DMS53 treated with DMSO at 0.1 percent for 48 hours (cell line): ENCODE measurements around the gene DFFB.

Source experiments
- DNase-seq: peaks from one replicate; lab custom pipeline; 2025; ENCODE audit not compliant: unreplicated experiment; lab: John Stamatoyannopoulos, UW

Gene DFFB

GRCh38 chr1:3871451-3871805, 14.2 kb downstream of the DFFB start:
- no peak for DNase-seq

GRCh38 chr1:3872546-3872945, 15.3 kb downstream of the DFFB start:
- DNase-seq = no peak

GRCh38 chr1:3874736-3875135, 17.5 kb downstream of the DFFB start:
- DNase-seq = no peak

GRCh38 chr1:3876716-3877115, 19.4 kb downstream of the DFFB start:
- no peak for DNase-seq

- no peak for DNase-seq
Measured at GRCh38 chr1:3879099-3879498, 21.8 kb downstream of the DFFB start.

- no peak for DNase-seq
Measured at GRCh38 chr1:3879787-3880428, 22.6 kb downstream of the DFFB start.

GRCh38 chr1:3880429-3881192, 23.3 kb downstream of the DFFB start:
- DNase-seq = no peak

GRCh38 chr1:3881193-3881480, 23.9 kb downstream of the DFFB start:
- DNase-seq = no peak

GRCh38 chr1:3883194-3883925, 26.1 kb downstream of the DFFB start:
- no peak for DNase-seq

- no peak for DNase-seq
Measured at GRCh38 chr1:3884966-3885365, 27.7 kb downstream of the DFFB start.

GRCh38 chr1:3885611-3886010, 28.3 kb downstream of the DFFB start:
- no peak for DNase-seq

- DNase-seq = no peak
Measured at GRCh38 chr1:3886106-3886670, 28.9 kb downstream of the DFFB start.

GRCh38 chr1:3886691-3887090, 29.4 kb downstream of the DFFB start:
- DNase-seq = no peak

- no peak for DNase-seq
Measured at GRCh38 chr1:3888301-3888700, 31.0 kb downstream of the DFFB start.

GRCh38 chr1:3889936-3890335, 32.7 kb downstream of the DFFB start:
- DNase-seq = no peak

GRCh38 chr1:3890389-3891328, 33.4 kb downstream of the DFFB start:
- no peak for DNase-seq

GRCh38 chr1:3891329-3891865, 34.1 kb downstream of the DFFB start:
- no peak for DNase-seq

GRCh38 chr1:3892748-3893147, 35.5 kb downstream of the DFFB start:
- DNase-seq = no peak

- no peak for DNase-seq
Measured at GRCh38 chr1:3893190-3893589, 35.9 kb downstream of the DFFB start.

GRCh38 chr1:3894626-3895278, 37.5 kb downstream of the DFFB start:
- no peak for DNase-seq
